Panc1 (cell line): ENCODE results near the gene OVCH1. TPM values are rescaled to one million over a fixed set of nuclear protein-coding genes. Genes with fewer than 3 reads are reported as not detected.

Experiments
- ATAC-seq: fragments of 200-7000 bp; cut with Tn5 transposase; 2 replicates; pipeline ENCODE4 v1.9.1; 2020; ENCODE audit warnings: mild to moderate bottlenecking, moderate library complexity
- BruUV-seq: library from RNA; stranded (reverse); fragments of 400-500 nt; replicated peaks from 2 replicates; lab custom pipeline; 2021; lab: Mats Ljungman, UMichigan
- CTCF ChIA-PET: fragments of 300-600 bp; sonication (Branson Sonifier 250); formaldehyde crosslinking; loops from one replicate; lab custom pipeline; 2022; ENCODE audit warnings: antibody characterized with exemption; lab: Charles Lee
- POLR2A ChIA-PET: fragments of 300-600 bp; sonication (Branson Sonifier 250); formaldehyde crosslinking; loops from one replicate; lab custom pipeline; 2022; ENCODE audit warnings: antibody characterized with exemption; lab: Charles Lee
- DNase-seq: peaks from one replicate; pipeline ENCODE4 v3.0.0-alpha.2; 2010; ENCODE audit warnings: low read depth, low spot score
- H3K27ac ChIP-seq: 2 replicates; pipeline ENCODE4 v1.5.1; 2011; ENCODE audit warnings: mild to moderate bottlenecking, low read length, inconsistent platforms
- H3K27me3 ChIP-seq: fragments of 200-500 bp; sonication (Bioruptor generic); 2 replicates; pipeline ENCODE4 v1.6.0; 2014; ENCODE audit warnings: low read length, inconsistent platforms; ENCODE audit not compliant: control insufficient read depth, insufficient read depth
- H3K36me3 ChIP-seq: fragments of 200-500 bp; sonication (Bioruptor generic); 2 replicates; pipeline ENCODE4 v1.5.1; 2014; ENCODE audit warnings: inconsistent platforms, mild to moderate bottlenecking, low read length, moderate library complexity; ENCODE audit not compliant: control insufficient read depth, insufficient read depth
- H3K4me1 ChIP-seq: 2 replicates; pipeline ENCODE4 v1.5.1; 2011; ENCODE audit warnings: inconsistent platforms, mild to moderate bottlenecking, low read length, moderate library complexity; ENCODE audit not compliant: control insufficient read depth, insufficient read depth
- H3K4me3 ChIP-seq, 2 experiments: 2 replicates each; pipeline ENCODE4 v1.5.1; 2011 to 2012; ENCODE audit warnings: low read depth in 2 of 2, low read length in 2 of 2, mild to moderate bottlenecking in 2 of 2, inconsistent platforms in 1 of 2, moderate library complexity in 1 of 2
- H3K9me3 ChIP-seq: fragments of 200-500 bp; sonication (Bioruptor generic); 2 replicates; pipeline ENCODE4 v1.5.1; 2014; ENCODE audit warnings: low read depth, mild to moderate bottlenecking, inconsistent platforms, low read length, moderate library complexity; ENCODE audit not compliant: control insufficient read depth, insufficient read depth
- POLR2AphosphoS5 ChIP-seq: IDR thresholded peaks from 2 replicates; pipeline ENCODE4 v1.6.1; 2012; ENCODE audit warnings: mild to moderate bottlenecking, low read depth, low read length, moderate library complexity
- SIN3A ChIP-seq: IDR thresholded peaks from 2 replicates; pipeline ENCODE4 v1.6.1; 2012; ENCODE audit warnings: low read depth, mild to moderate bottlenecking, low read length, moderate library complexity, borderline replicate concordance; ENCODE audit not compliant: insufficient read depth
- TCF7L2 ChIP-seq: IDR thresholded peaks from 2 replicates; pipeline ENCODE4 v1.6.1; 2011; ENCODE audit warnings: mild to moderate bottlenecking, low read depth, low read length, inconsistent platforms
- in situ Hi-C: cut with HindIII; loops from 2 replicates; pipeline ENCODE4 v1.10.0; 2016; ENCODE audit warnings: low sequenced_read_pairs, low pct_unique_long_range_greater_than_20kb
- intact Hi-C: fragments of 100-400 bp; cut with micrococcal nuclease; formaldehyde crosslinking; loops from one replicate; pipeline ENCODE4 v1.10.0; 2022; ENCODE audit not compliant: unreplicated experiment
- total RNA-seq: library from RNA; stranded (reverse); gene quantifications from one replicate; pipeline ENCODE4 v1.2.1, GENCODE V29; 2021; ENCODE audit not compliant: unreplicated experiment
- TF ChIP-seq, protein P1 (sequence below), 2 experiments: IDR thresholded peaks; 2 replicates each; pipeline ENCODE4 v1.6.1; 2011 to 2012; ENCODE audit warnings: low read depth in 2 of 2, control low read depth in 1 of 2, low read length in 1 of 2, mild to moderate bottlenecking in 1 of 2, moderate library complexity in 1 of 2; ENCODE audit not compliant: insufficient read depth in 1 of 2
- TF ChIP-seq, protein P2 (sequence below): fragments of 450-650 bp; IDR thresholded peaks from 2 replicates; pipeline ENCODE4 v1.5.1; 2017; ENCODE audit warnings: mild to moderate bottlenecking

The OVCH1 gene
- total RNA-seq, 1 experiment from 2014 or later: not detected

GRCh38 chr12:29415111-29415510 lies 82.4 kb downstream of the OVCH1 start:
- Histone ChIP-seq H3K4me3 (no peak overlapping the region), H3K27ac (no peak overlapping the region), H3K4me1 (no peaks in the 10 kb centered on the region), H3K9me3 (no peaks in the 10 kb centered on the region), H3K27me3 (no peaks in the 10 kb centered on the region), H3K36me3 (no peaks in the 10 kb centered on the region)
- in situ Hi-C loops (no loop called here), intact Hi-C loops (no loop called here)
- TF ChIP-seq TCF7L2 (no peak), SIN3A (no peak), POLR2AphosphoS5 (no peak)
- TF ChIP-seq, protein P1, sequence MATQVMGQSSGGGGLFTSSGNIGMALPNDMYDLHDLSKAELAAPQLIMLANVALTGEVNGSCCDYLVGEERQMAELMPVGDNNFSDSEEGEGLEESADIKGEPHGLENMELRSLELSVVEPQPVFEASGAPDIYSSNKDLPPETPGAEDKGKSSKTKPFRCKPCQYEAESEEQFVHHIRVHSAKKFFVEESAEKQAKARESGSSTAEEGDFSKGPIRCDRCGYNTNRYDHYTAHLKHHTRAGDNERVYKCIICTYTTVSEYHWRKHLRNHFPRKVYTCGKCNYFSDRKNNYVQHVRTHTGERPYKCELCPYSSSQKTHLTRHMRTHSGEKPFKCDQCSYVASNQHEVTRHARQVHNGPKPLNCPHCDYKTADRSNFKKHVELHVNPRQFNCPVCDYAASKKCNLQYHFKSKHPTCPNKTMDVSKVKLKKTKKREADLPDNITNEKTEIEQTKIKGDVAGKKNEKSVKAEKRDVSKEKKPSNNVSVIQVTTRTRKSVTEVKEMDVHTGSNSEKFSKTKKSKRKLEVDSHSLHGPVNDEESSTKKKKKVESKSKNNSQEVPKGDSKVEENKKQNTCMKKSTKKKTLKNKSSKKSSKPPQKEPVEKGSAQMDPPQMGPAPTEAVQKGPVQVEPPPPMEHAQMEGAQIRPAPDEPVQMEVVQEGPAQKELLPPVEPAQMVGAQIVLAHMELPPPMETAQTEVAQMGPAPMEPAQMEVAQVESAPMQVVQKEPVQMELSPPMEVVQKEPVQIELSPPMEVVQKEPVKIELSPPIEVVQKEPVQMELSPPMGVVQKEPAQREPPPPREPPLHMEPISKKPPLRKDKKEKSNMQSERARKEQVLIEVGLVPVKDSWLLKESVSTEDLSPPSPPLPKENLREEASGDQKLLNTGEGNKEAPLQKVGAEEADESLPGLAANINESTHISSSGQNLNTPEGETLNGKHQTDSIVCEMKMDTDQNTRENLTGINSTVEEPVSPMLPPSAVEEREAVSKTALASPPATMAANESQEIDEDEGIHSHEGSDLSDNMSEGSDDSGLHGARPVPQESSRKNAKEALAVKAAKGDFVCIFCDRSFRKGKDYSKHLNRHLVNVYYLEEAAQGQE (IDR thresholded peaks at IDR 0.05; ENCODE audit: insufficient read depth in 1 of 2, low read depth in 2 of 2, low read length in 1 of 2): no peak
- TF ChIP-seq, protein P2, sequence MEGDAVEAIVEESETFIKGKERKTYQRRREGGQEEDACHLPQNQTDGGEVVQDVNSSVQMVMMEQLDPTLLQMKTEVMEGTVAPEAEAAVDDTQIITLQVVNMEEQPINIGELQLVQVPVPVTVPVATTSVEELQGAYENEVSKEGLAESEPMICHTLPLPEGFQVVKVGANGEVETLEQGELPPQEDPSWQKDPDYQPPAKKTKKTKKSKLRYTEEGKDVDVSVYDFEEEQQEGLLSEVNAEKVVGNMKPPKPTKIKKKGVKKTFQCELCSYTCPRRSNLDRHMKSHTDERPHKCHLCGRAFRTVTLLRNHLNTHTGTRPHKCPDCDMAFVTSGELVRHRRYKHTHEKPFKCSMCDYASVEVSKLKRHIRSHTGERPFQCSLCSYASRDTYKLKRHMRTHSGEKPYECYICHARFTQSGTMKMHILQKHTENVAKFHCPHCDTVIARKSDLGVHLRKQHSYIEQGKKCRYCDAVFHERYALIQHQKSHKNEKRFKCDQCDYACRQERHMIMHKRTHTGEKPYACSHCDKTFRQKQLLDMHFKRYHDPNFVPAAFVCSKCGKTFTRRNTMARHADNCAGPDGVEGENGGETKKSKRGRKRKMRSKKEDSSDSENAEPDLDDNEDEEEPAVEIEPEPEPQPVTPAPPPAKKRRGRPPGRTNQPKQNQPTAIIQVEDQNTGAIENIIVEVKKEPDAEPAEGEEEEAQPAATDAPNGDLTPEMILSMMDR: no peak
- ATAC-seq (no peak), DNase-seq (no peak)
- no TSS peak for BruUV-seq
- ChIA-PET CTCF (no interaction called here), POLR2A (no interaction called here)

GRCh38 chr12:29414368-29414767 lies 83.1 kb downstream of the OVCH1 start:
- no peaks in the 10 kb centered on the region for H3K27me3 ChIP-seq
- TF ChIP-seq, protein P2: no peak
- TF ChIP-seq SIN3A (no peak), POLR2AphosphoS5 (no peak), TCF7L2 (no peak)
- TF ChIP-seq, protein P1 (IDR thresholded peaks at IDR 0.05; ENCODE audit: insufficient read depth in 1 of 2, low read depth in 2 of 2, low read length in 1 of 2): no peak
- ATAC-seq (no peak), DNase-seq (no peak)
- H3K9me3 ChIP-seq: no peaks in the 10 kb centered on the region
- in situ Hi-C loops: no loop called here
- BruUV-seq: no TSS peak
- H3K4me1 ChIP-seq: no peaks in the 10 kb centered on the region
- no peak overlapping the region for H3K4me3 ChIP-seq
- CTCF ChIA-PET: no interaction called here
- H3K36me3 ChIP-seq: no peaks in the 10 kb centered on the region
- H3K27ac ChIP-seq: no peak overlapping the region
- intact Hi-C loops: no loop called here
- POLR2A ChIA-PET: no interaction called here
